OCI-LY3 (cell line): ENCODE measurements around the gene HJURP.

Experiments used
- H2AFZ ChIP-seq: fragments of 200-600, 300-600 bp; shearing (Covaris generic); 2 replicates; pipeline ENCODE4 v1.6.0; 2014; ENCODE audit warnings: antibody characterized with exemption, low read depth, low read length
- H3K27ac ChIP-seq: fragments of 200-600, 300-600 bp; sonication (generic); 2 replicates; pipeline ENCODE4 v1.5.1; 2014; ENCODE audit warnings: mild to moderate bottlenecking, low read length, moderate library complexity, mixed read lengths
- H3K27me3 ChIP-seq: fragments of 200-600, 300-600 bp; sonication (generic); 2 replicates; pipeline ENCODE4 v1.6.1; 2014; ENCODE audit warnings: low read depth, low read length, mixed read lengths
- H3K36me3 ChIP-seq: fragments of 200-600, 300-600 bp; sonication (generic); replicated peaks from 2 replicates; pipeline ENCODE3; 2014; ENCODE audit warnings: low read depth, low read length, mixed read lengths
- H3K4me1 ChIP-seq: fragments of 300-600, 200-600 bp; sonication (generic); 2 replicates; pipeline ENCODE4 v1.6.1; 2014; ENCODE audit warnings: low read length, mixed read lengths
- H3K4me2 ChIP-seq: fragments of 200-600, 300-600 bp; sonication (generic); 2 replicates; pipeline ENCODE4 v1.6.1; 2014; ENCODE audit warnings: low read length, mixed read lengths
- H3K4me3 ChIP-seq: fragments of 300-600, 200-600 bp; sonication (generic); 2 replicates; pipeline ENCODE4 v1.5.1; 2014; ENCODE audit warnings: antibody characterized with exemption, mild to moderate bottlenecking, low read length, moderate library complexity
- H3K79me2 ChIP-seq: fragments of 300-600, 200-600 bp; shearing (Covaris generic); 2 replicates; pipeline ENCODE4 v1.6.1; 2014; ENCODE audit warnings: mild to moderate bottlenecking, low read length, mixed read lengths
- H3K9ac ChIP-seq: fragments of 300-600, 200-600 bp; shearing (Covaris generic); 2 replicates; pipeline ENCODE4 v1.6.0; 2014; ENCODE audit warnings: mild to moderate bottlenecking, low read length, moderate library complexity
- H3K9me3 ChIP-seq: fragments of 200-600, 300-600 bp; shearing (Covaris generic); 2 replicates; pipeline ENCODE4 v1.6.1; 2014; ENCODE audit warnings: low read length, mixed read lengths; ENCODE audit not compliant: insufficient read depth
- H4K20me1 ChIP-seq: fragments of 200-600, 300-600 bp; sonication (generic); 2 replicates; pipeline ENCODE4 v1.6.1; 2016; ENCODE audit warnings: low read length, mixed read lengths; ENCODE audit not compliant: insufficient read depth
- CTCF ChIP-seq: fragments of 200-600, 300-600 bp; sonication (generic); IDR thresholded peaks from 2 replicates; pipeline ENCODE4 v1.5.1; 2014; ENCODE audit warnings: antibody characterized with exemption, low read length, low read depth
- EZH2phosphoT487 ChIP-seq: fragments of 200-600 bp; shearing (Covaris generic); IDR thresholded peaks from 2 replicates; pipeline ENCODE4 v1.6.1; 2018; ENCODE audit warnings: antibody characterized with exemption, mixed run types, low read depth

The HJURP gene

GRCh38 chr2:233833345-233833744 is 21.0 kb downstream of the HJURP start:
- TF ChIP-seq CTCF (no peak), EZH2phosphoT487 (no peak)
- no peak overlapping the region for H3K4me2 ChIP-seq
- no peak overlapping the region for H3K27ac ChIP-seq
- no peak overlapping the region for H3K9ac ChIP-seq
- peaks cover 15% of the 10 kb centered on the region for H4K20me1 ChIP-seq
- no peaks in the 10 kb centered on the region for H3K9me3 ChIP-seq
- H3K27me3 ChIP-seq: no peaks in the 10 kb centered on the region
- H3K79me2 ChIP-seq: peaks cover 23% of the 10 kb centered on the region
- H3K36me3 ChIP-seq: peaks cover 35% of the 10 kb centered on the region
- H2AFZ ChIP-seq: no peak overlapping the region
- H3K4me3 ChIP-seq: no peak overlapping the region
- H3K4me1 ChIP-seq: no peaks in the 10 kb centered on the region

- Histone ChIP-seq H3K79me2 (peaks cover 18% of the 10 kb centered on the region), H3K9ac (no peak overlapping the region), H4K20me1 (peaks cover 10% of the 10 kb centered on the region), H3K27ac (no peak overlapping the region), H3K4me1 (no peaks in the 10 kb centered on the region), H3K27me3 (no peaks in the 10 kb centered on the region), H3K9me3 (no peaks in the 10 kb centered on the region), H2AFZ (no peak overlapping the region), H3K4me2 (no peak overlapping the region), H3K4me3 (no peak overlapping the region), H3K36me3 (peaks cover 30% of the 10 kb centered on the region)
- TF ChIP-seq EZH2phosphoT487 (no peak), CTCF (no peak)
Observed at GRCh38 chr2:233832869-233833311, 21.4 kb downstream of the HJURP start.

- Histone ChIP-seq H3K9ac (no peak overlapping the region), H3K4me1 (no peaks in the 10 kb centered on the region), H3K4me3 (no peak overlapping the region), H2AFZ (no peak overlapping the region), H3K4me2 (no peak overlapping the region), H3K79me2 (peaks cover 14% of the 10 kb centered on the region), H4K20me1 (peaks cover 6% of the 10 kb centered on the region), H3K9me3 (no peaks in the 10 kb centered on the region), H3K27ac (no peak overlapping the region), H3K36me3 (peaks cover 25% of the 10 kb centered on the region), H3K27me3 (no peaks in the 10 kb centered on the region)
- TF ChIP-seq EZH2phosphoT487 (no peak), CTCF (no peak)
Observed at GRCh38 chr2:233832414-233832813, 21.9 kb downstream of the HJURP start.

- H4K20me1 ChIP-seq: peaks cover 3% of the 10 kb centered on the region; the same call in 1 of the 2 replicates
- no peaks in the 10 kb centered on the region for H3K9me3 ChIP-seq
- no peaks in the 10 kb centered on the region for H3K27me3 ChIP-seq
- no peak overlapping the region for H2AFZ ChIP-seq
- H3K4me2 ChIP-seq: no peak overlapping the region
- no peak overlapping the region for H3K4me3 ChIP-seq
- H3K27ac ChIP-seq: no peak overlapping the region
- H3K79me2 ChIP-seq: peaks cover 10% of the 10 kb centered on the region
- no peak overlapping the region for H3K9ac ChIP-seq
- no peak for TF ChIP-seq CTCF
- TF ChIP-seq EZH2phosphoT487: no peak
- no peaks in the 10 kb centered on the region for H3K4me1 ChIP-seq
- H3K36me3 ChIP-seq: peaks cover 22% of the 10 kb centered on the region
Observed at GRCh38 chr2:233831861-233832260, 22.5 kb downstream of the HJURP start.
